ENCODE measurements around the gene TAF1D. TPM values are rescaled to one million over a fixed set of nuclear protein-coding genes. Genes with fewer than 3 reads are reported as not detected.
A peak's percentile ranks its signal among the peaks of the same experiment; 100 is the strongest.

The TAF1D gene
- total and polyA plus RNA-seq, 10 of the 15 experiments (the other 5 are each of a cell fraction or from before 2014, with no cell fraction given) = 101 to 314 (median 199) TPM

DNA sequence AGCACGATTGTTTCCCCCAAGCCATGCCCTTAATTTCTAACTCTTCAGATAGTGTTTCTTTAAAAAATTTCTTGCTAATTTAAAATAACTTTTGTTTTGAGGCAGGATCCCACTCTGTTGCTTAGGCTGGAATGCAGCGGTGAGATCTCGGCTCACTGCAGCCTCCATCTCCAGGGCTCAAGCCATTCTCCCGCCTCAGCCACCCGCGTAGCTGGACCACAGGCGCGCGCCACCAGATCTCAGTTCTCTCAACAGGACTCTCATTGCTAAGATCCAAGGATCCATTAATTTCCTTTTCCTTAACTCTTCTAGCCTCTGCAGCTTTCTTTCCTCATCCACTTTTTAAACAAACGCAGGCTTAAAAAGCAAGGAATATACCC is 42.5 kb upstream of the TAF1D start (continued):
- TF ChIP-seq, protein P1, sequence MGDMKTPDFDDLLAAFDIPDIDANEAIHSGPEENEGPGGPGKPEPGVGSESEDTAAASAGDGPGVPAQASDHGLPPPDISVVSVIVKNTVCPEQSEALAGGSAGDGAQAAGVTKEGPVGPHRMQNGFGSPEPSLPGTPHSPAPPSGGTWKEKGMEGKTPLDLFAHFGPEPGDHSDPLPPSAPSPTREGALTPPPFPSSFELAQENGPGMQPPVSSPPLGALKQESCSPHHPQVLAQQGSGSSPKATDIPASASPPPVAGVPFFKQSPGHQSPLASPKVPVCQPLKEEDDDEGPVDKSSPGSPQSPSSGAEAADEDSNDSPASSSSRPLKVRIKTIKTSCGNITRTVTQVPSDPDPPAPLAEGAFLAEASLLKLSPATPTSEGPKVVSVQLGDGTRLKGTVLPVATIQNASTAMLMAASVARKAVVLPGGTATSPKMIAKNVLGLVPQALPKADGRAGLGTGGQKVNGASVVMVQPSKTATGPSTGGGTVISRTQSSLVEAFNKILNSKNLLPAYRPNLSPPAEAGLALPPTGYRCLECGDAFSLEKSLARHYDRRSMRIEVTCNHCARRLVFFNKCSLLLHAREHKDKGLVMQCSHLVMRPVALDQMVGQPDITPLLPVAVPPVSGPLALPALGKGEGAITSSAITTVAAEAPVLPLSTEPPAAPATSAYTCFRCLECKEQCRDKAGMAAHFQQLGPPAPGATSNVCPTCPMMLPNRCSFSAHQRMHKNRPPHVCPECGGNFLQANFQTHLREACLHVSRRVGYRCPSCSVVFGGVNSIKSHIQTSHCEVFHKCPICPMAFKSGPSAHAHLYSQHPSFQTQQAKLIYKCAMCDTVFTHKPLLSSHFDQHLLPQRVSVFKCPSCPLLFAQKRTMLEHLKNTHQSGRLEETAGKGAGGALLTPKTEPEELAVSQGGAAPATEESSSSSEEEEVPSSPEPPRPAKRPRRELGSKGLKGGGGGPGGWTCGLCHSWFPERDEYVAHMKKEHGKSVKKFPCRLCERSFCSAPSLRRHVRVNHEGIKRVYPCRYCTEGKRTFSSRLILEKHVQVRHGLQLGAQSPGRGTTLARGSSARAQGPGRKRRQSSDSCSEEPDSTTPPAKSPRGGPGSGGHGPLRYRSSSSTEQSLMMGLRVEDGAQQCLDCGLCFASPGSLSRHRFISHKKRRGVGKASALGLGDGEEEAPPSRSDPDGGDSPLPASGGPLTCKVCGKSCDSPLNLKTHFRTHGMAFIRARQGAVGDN (IDR thresholded peaks at IDR 0.05) = no peak
- TF ChIP-seq, protein P2, sequence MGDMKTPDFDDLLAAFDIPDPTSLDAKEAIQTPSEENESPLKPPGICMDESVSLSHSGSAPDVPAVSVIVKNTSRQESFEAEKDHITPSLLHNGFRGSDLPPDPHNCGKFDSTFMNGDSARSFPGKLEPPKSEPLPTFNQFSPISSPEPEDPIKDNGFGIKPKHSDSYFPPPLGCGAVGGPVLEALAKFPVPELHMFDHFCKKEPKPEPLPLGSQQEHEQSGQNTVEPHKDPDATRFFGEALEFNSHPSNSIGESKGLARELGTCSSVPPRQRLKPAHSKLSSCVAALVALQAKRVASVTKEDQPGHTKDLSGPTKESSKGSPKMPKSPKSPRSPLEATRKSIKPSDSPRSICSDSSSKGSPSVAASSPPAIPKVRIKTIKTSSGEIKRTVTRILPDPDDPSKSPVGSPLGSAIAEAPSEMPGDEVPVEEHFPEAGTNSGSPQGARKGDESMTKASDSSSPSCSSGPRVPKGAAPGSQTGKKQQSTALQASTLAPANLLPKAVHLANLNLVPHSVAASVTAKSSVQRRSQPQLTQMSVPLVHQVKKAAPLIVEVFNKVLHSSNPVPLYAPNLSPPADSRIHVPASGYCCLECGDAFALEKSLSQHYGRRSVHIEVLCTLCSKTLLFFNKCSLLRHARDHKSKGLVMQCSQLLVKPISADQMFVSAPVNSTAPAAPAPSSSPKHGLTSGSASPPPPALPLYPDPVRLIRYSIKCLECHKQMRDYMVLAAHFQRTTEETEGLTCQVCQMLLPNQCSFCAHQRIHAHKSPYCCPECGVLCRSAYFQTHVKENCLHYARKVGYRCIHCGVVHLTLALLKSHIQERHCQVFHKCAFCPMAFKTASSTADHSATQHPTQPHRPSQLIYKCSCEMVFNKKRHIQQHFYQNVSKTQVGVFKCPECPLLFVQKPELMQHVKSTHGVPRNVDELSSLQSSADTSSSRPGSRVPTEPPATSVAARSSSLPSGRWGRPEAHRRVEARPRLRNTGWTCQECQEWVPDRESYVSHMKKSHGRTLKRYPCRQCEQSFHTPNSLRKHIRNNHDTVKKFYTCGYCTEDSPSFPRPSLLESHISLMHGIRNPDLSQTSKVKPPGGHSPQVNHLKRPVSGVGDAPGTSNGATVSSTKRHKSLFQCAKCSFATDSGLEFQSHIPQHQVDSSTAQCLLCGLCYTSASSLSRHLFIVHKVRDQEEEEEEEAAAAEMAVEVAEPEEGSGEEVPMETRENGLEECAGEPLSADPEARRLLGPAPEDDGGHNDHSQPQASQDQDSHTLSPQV (IDR thresholded peaks at IDR 0.05) = no peak
- TF ChIP-seq, protein P3, sequence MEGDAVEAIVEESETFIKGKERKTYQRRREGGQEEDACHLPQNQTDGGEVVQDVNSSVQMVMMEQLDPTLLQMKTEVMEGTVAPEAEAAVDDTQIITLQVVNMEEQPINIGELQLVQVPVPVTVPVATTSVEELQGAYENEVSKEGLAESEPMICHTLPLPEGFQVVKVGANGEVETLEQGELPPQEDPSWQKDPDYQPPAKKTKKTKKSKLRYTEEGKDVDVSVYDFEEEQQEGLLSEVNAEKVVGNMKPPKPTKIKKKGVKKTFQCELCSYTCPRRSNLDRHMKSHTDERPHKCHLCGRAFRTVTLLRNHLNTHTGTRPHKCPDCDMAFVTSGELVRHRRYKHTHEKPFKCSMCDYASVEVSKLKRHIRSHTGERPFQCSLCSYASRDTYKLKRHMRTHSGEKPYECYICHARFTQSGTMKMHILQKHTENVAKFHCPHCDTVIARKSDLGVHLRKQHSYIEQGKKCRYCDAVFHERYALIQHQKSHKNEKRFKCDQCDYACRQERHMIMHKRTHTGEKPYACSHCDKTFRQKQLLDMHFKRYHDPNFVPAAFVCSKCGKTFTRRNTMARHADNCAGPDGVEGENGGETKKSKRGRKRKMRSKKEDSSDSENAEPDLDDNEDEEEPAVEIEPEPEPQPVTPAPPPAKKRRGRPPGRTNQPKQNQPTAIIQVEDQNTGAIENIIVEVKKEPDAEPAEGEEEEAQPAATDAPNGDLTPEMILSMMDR (IDR thresholded peaks at IDR 0.05 in 2 of 3, conservative IDR thresholded peaks at IDR 0.05 in 1 of 3; ENCODE audit: control insufficient read depth in 2 of 3, extremely low read depth in 1 of 3, insufficient read depth in 1 of 3, low read depth in 3 of 3, low read length in 3 of 3) = peak in 1 of 3 experiments; percentile 12; a peak in 1 of 6 replicates
- TF ChIP-seq CEBPB (IDR thresholded peaks at IDR 0.05; ENCODE audit: borderline replicate concordance in 1 of 2, low read depth in 2 of 2, low read length in 2 of 2) = no peak
- TF ChIP-seq HDAC2 (IDR thresholded peaks at IDR 0.05) = no peak
- no peak for TF ChIP-seq ASH2L (IDR thresholded peaks at IDR 0.05; ENCODE audit: borderline replicate concordance, low read depth)
- TF ChIP-seq SMARCA5 (IDR thresholded peaks at IDR 0.05) = no peak
- TF ChIP-seq IKZF2 (IDR thresholded peaks at IDR 0.05) = peak in 1 of 2 experiments; percentile 32; a peak in 1 of 4 replicates
- TF ChIP-seq SIN3A (IDR thresholded peaks at IDR 0.05; ENCODE audit: low read depth, low read length) = no peak
- TF ChIP-seq, protein P4, sequence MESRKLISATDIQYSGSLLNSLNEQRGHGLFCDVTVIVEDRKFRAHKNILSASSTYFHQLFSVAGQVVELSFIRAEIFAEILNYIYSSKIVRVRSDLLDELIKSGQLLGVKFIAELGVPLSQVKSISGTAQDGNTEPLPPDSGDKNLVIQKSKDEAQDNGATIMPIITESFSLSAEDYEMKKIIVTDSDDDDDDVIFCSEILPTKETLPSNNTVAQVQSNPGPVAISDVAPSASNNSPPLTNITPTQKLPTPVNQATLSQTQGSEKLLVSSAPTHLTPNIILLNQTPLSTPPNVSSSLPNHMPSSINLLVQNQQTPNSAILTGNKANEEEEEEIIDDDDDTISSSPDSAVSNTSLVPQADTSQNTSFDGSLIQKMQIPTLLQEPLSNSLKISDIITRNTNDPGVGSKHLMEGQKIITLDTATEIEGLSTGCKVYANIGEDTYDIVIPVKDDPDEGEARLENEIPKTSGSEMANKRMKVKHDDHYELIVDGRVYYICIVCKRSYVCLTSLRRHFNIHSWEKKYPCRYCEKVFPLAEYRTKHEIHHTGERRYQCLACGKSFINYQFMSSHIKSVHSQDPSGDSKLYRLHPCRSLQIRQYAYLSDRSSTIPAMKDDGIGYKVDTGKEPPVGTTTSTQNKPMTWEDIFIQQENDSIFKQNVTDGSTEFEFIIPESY (IDR thresholded peaks at IDR 0.05) = no peak
- no peak for TF ChIP-seq MEF2B (IDR thresholded peaks at IDR 0.05; ENCODE audit: partially characterized antibody, poor library complexity, severe bottlenecking)
- TF ChIP-seq NFYB (IDR thresholded peaks at IDR 0.05; ENCODE audit: insufficient read depth, low read depth, low read length) = no peak

Data from GM12878 (cell line).